PC-3 (cell line): ENCODE data around the gene COL1A1. TPM values are rescaled to one million over a fixed set of nuclear protein-coding genes. Genes with fewer than 3 reads are reported as not detected.

Source experiments
- ATAC-seq: fragments of 200-7000 bp; cut with Tn5 transposase; 2 replicates; pipeline ENCODE4 v1.9.1; 2020; ENCODE audit warnings: mild to moderate bottlenecking, moderate library complexity
- BruUV-seq: library from RNA; stranded (reverse); fragments of 400-500 nt; replicated peaks from 2 replicates; lab custom pipeline; 2021; lab: Mats Ljungman, UMichigan
- CTCF ChIA-PET: fragments of 300-600 bp; sonication (Branson Sonifier 250); formaldehyde crosslinking; loops from one replicate; lab custom pipeline; 2022; ENCODE audit warnings: antibody characterized with exemption; lab: Charles Lee
- POLR2A ChIA-PET: fragments of 300-600 bp; sonication (Branson Sonifier 250); formaldehyde crosslinking; loops from one replicate; lab custom pipeline; 2022; ENCODE audit warnings: antibody characterized with exemption; ENCODE audit not compliant: unreplicated experiment; lab: Charles Lee
- DNase-seq: peaks from one replicate; pipeline ENCODE4 v3.0.0-alpha.2; 2015
- H2AFZ ChIP-seq: fragments of 300-600 bp; sonication (generic); 2 replicates; pipeline ENCODE4 v1.6.0; 2016; ENCODE audit warnings: antibody characterized with exemption, low read length
- H3F3A ChIP-seq: fragments of 300-600 bp; sonication (generic); one replicate; pipeline ENCODE4 v1.6.0; 2017; ENCODE audit warnings: antibody characterized with exemption, low read length, control low read depth, mild to moderate bottlenecking; ENCODE audit not compliant: unreplicated experiment
- H3K27ac ChIP-seq: fragments of 300-600 bp; sonication (generic); 2 replicates; pipeline ENCODE4 v1.5.1; 2016; ENCODE audit warnings: mild to moderate bottlenecking, low read length
- H3K27me3 ChIP-seq: fragments of 300-600 bp; sonication (generic); 2 replicates; pipeline ENCODE4 v1.6.1; 2016; ENCODE audit warnings: low read length, mixed read lengths
- H3K36me3 ChIP-seq: fragments of 300-600 bp; sonication (generic); 2 replicates; pipeline ENCODE4 v1.6.1; 2016; ENCODE audit warnings: low read depth, mixed run types, low read length, mixed read lengths
- H3K4me1 ChIP-seq: fragments of 300-600 bp; sonication (generic); 2 replicates; pipeline ENCODE4 v1.5.1; 2016; ENCODE audit warnings: low read length; ENCODE audit not compliant: insufficient read depth
- H3K4me2 ChIP-seq: fragments of 300-600 bp; sonication (generic); 2 replicates; pipeline ENCODE4 v1.6.0; 2016; ENCODE audit warnings: low read length
- H3K4me3 ChIP-seq: fragments of 300-600 bp; sonication (generic); 2 replicates; pipeline ENCODE4 v1.5.1; 2016; ENCODE audit warnings: mild to moderate bottlenecking, low read length, mixed read lengths
- H3K79me2 ChIP-seq: fragments of 300-600 bp; sonication (generic); 2 replicates; pipeline ENCODE4 v1.6.1; 2017; ENCODE audit warnings: low read length, mixed read lengths
- H3K9ac ChIP-seq: fragments of 300-600 bp; sonication (generic); 2 replicates; pipeline ENCODE4 v1.6.0; 2016; ENCODE audit warnings: mild to moderate bottlenecking, low read length
- H3K9me2 ChIP-seq: fragments of 300-600 bp; sonication (generic); replicated peaks from 2 replicates; pipeline ENCODE4 v1.6.1; 2016; ENCODE audit warnings: mixed run types, low read length, mixed read lengths
- H3K9me3 ChIP-seq: fragments of 300-600 bp; sonication (generic); 2 replicates; pipeline ENCODE4 v1.6.1; 2016; ENCODE audit warnings: low read length, mixed read lengths
- H4K20me1 ChIP-seq: fragments of 300-600 bp; sonication (generic); 2 replicates; pipeline ENCODE4 v1.6.1; 2016; ENCODE audit warnings: low read length, mixed read lengths
- EZH2 ChIP-seq: fragments of 300-600 bp; sonication (generic); IDR thresholded peaks from one replicate; pipeline ENCODE4 v1.6.1; 2017; ENCODE audit warnings: antibody characterized with exemption, mild to moderate bottlenecking, low read length; ENCODE audit not compliant: unreplicated experiment
- EZH2phosphoT487 ChIP-seq: fragments of 300-600 bp; sonication (generic); IDR thresholded peaks from 2 replicates; pipeline ENCODE4 v1.6.1; 2018; ENCODE audit warnings: mild to moderate bottlenecking, antibody characterized with exemption, low read length, borderline replicate concordance
- intact Hi-C: fragments of 100-400 bp; cut with micrococcal nuclease; formaldehyde crosslinking; loops from 2 replicates; pipeline ENCODE4 v1.9.0; 2023
- total RNA-seq: library from RNA; depleted of rRNA; stranded (reverse); fragments of >200 nt; gene quantifications from 2 replicates; pipeline ENCODE4 v1.2.3, GENCODE V29; 2014
- TF ChIP-seq, protein P1 (sequence below): fragments of 300-600 bp; sonication (generic); conservative IDR thresholded peaks from 2 replicates; pipeline ENCODE4 v1.5.1; 2017; ENCODE audit warnings: antibody characterized with exemption, low read depth, mild to moderate bottlenecking, low read length

The COL1A1 gene
- total RNA-seq, 1 experiment from 2014 or later, result 30.6 TPM

- Histone ChIP-seq H3K4me1 (peaks cover 22% of the 10 kb centered on the region), H4K20me1 (peaks cover 41% of the 10 kb centered on the region), H3K27ac (no peak overlapping the region), H3K9me2 (no peaks in the 10 kb centered on the region), H3K4me2 (no peak overlapping the region), H3K9me3 (no peaks in the 10 kb centered on the region), H3K9ac (no peak overlapping the region), H2AFZ (no peak overlapping the region), H3K4me3 (no peak overlapping the region), H3K27me3 (no peaks in the 10 kb centered on the region), H3F3A (no peaks in the 10 kb centered on the region), H3K36me3 (peaks cover 57% of the 10 kb centered on the region), H3K79me2 (peaks cover 38% of the 10 kb centered on the region)
- DNase-seq (no peak), ATAC-seq (no peak)
- ChIA-PET CTCF (interaction anchor here (0.6 kb wide), 1 partner anchor 40 kb away, joined by 3 read pairs; no protein-coding TSS in a partner anchor), POLR2A (no interaction called here)
- intact Hi-C loops, result no loop called here
- no TSS peak for BruUV-seq
- TF ChIP-seq EZH2phosphoT487, result no peak
- TF ChIP-seq EZH2, result no peak
- TF ChIP-seq, protein P1, sequence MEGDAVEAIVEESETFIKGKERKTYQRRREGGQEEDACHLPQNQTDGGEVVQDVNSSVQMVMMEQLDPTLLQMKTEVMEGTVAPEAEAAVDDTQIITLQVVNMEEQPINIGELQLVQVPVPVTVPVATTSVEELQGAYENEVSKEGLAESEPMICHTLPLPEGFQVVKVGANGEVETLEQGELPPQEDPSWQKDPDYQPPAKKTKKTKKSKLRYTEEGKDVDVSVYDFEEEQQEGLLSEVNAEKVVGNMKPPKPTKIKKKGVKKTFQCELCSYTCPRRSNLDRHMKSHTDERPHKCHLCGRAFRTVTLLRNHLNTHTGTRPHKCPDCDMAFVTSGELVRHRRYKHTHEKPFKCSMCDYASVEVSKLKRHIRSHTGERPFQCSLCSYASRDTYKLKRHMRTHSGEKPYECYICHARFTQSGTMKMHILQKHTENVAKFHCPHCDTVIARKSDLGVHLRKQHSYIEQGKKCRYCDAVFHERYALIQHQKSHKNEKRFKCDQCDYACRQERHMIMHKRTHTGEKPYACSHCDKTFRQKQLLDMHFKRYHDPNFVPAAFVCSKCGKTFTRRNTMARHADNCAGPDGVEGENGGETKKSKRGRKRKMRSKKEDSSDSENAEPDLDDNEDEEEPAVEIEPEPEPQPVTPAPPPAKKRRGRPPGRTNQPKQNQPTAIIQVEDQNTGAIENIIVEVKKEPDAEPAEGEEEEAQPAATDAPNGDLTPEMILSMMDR, result no peak
Observed at GRCh38 chr17:50143461-50144176, 57.8 kb downstream of the COL1A1 start.

- ChIA-PET POLR2A (no interaction called here), CTCF (no interaction called here)
- Histone ChIP-seq H3K9me2 (no peaks in the 10 kb centered on the region), H3K4me1 (peaks cover 3% of the 10 kb centered on the region; the same call in 1 of the 2 replicates), H3K27me3 (no peaks in the 10 kb centered on the region), H3K4me3 (no peak overlapping the region), H3K27ac (no peak overlapping the region), H3F3A (no peaks in the 10 kb centered on the region), H3K36me3 (peaks cover 73% of the 10 kb centered on the region), H4K20me1 (peaks cover 22% of the 10 kb centered on the region; the same call in 1 of the 2 replicates), H3K4me2 (no peak overlapping the region), H3K9ac (no peak overlapping the region), H3K79me2 (peaks cover 19% of the 10 kb centered on the region), H2AFZ (no peak overlapping the region), H3K9me3 (no peaks in the 10 kb centered on the region)
- DNase-seq (no peak), ATAC-seq (no peak)
- intact Hi-C loops, result no loop called here
- BruUV-seq, result no TSS peak
- TF ChIP-seq EZH2phosphoT487 (no peak), EZH2 (no peak)
- TF ChIP-seq, protein P1, result no peak
Observed at GRCh38 chr17:50141745-50142110, 59.7 kb downstream of the COL1A1 start.
